Ishikawa (cell line): ENCODE measurements around the gene TOMM6.

ENCODE experiments used
- CEBPB ChIP-seq: IDR thresholded peaks from 2 replicates; pipeline ENCODE4 v1.6.1; 2012
- CREB1 ChIP-seq: IDR thresholded peaks from 2 replicates; pipeline ENCODE4 v1.6.1; 2012; ENCODE audit warnings: low read depth
- EGR1 ChIP-seq: IDR thresholded peaks from 2 replicates; pipeline ENCODE4 v1.6.1; 2012
- EP300 ChIP-seq: IDR thresholded peaks from 2 replicates; pipeline ENCODE4 v1.6.1; 2012; ENCODE audit warnings: borderline replicate concordance
- FOXM1 ChIP-seq: IDR thresholded peaks from 2 replicates; pipeline ENCODE4 v1.6.1; 2012; ENCODE audit warnings: low read depth, borderline replicate concordance
- NFIC ChIP-seq: IDR thresholded peaks from 2 replicates; pipeline ENCODE4 v1.6.1; 2012
- RAD21 ChIP-seq: IDR thresholded peaks from 2 replicates; pipeline ENCODE4 v1.6.1; 2012; ENCODE audit warnings: low read depth
- TAF1 ChIP-seq: IDR thresholded peaks from 2 replicates; pipeline ENCODE4 v1.6.1; 2012; ENCODE audit warnings: low read depth, mild to moderate bottlenecking
- TCF12 ChIP-seq: IDR thresholded peaks from 2 replicates; pipeline ENCODE4 v1.6.1; 2012; ENCODE audit warnings: low read depth
- YY1 ChIP-seq: IDR thresholded peaks from 2 replicates; pipeline ENCODE4 v1.6.1; 2012; ENCODE audit warnings: low read depth
- ZBTB7A ChIP-seq: IDR thresholded peaks from 2 replicates; pipeline ENCODE4 v1.6.1; 2012; ENCODE audit warnings: low read depth
- TF ChIP-seq, protein P1 (sequence below): IDR thresholded peaks from 2 replicates; pipeline ENCODE4 v1.6.1; 2012; ENCODE audit warnings: low read depth, mild to moderate bottlenecking
- TF ChIP-seq, protein P2 (sequence below): IDR thresholded peaks from 2 replicates; pipeline ENCODE4 v1.6.1; 2012
- TF ChIP-seq, protein P3 (sequence below): IDR thresholded peaks from 2 replicates; pipeline ENCODE4 v1.6.1; 2012

DNA sequence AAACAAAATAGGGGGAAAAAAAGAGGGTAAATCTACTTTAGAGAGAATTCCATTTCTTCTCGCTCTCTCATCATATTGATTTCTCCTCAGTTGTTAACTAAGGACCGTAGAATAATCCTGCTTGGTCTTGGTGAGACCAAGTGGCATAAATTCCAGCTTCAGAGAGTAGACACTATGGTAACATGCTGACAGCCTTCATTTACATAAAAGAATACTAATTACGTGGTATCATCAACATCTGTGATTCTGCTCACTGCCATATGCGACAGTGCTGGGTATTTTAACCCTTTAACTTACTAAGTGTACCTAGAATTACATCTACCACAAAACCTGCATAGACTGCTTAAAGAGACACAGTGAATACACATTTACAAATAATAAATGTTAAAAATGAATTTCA, 27.1 kb downstream of the TOMM6 start:
- TF ChIP-seq EP300 (no peak), YY1 (no peak), EGR1 (no peak), TAF1 (no peak), TCF12 (no peak), RAD21 (no peak), NFIC (no peak), CEBPB (no peak), CREB1 (no peak), ZBTB7A (no peak), FOXM1 (no peak)
- TF ChIP-seq, protein P1, sequence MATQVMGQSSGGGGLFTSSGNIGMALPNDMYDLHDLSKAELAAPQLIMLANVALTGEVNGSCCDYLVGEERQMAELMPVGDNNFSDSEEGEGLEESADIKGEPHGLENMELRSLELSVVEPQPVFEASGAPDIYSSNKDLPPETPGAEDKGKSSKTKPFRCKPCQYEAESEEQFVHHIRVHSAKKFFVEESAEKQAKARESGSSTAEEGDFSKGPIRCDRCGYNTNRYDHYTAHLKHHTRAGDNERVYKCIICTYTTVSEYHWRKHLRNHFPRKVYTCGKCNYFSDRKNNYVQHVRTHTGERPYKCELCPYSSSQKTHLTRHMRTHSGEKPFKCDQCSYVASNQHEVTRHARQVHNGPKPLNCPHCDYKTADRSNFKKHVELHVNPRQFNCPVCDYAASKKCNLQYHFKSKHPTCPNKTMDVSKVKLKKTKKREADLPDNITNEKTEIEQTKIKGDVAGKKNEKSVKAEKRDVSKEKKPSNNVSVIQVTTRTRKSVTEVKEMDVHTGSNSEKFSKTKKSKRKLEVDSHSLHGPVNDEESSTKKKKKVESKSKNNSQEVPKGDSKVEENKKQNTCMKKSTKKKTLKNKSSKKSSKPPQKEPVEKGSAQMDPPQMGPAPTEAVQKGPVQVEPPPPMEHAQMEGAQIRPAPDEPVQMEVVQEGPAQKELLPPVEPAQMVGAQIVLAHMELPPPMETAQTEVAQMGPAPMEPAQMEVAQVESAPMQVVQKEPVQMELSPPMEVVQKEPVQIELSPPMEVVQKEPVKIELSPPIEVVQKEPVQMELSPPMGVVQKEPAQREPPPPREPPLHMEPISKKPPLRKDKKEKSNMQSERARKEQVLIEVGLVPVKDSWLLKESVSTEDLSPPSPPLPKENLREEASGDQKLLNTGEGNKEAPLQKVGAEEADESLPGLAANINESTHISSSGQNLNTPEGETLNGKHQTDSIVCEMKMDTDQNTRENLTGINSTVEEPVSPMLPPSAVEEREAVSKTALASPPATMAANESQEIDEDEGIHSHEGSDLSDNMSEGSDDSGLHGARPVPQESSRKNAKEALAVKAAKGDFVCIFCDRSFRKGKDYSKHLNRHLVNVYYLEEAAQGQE: no peak
- TF ChIP-seq, protein P2, sequence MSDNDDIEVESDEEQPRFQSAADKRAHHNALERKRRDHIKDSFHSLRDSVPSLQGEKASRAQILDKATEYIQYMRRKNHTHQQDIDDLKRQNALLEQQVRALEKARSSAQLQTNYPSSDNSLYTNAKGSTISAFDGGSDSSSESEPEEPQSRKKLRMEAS: no peak
- TF ChIP-seq, protein P3, sequence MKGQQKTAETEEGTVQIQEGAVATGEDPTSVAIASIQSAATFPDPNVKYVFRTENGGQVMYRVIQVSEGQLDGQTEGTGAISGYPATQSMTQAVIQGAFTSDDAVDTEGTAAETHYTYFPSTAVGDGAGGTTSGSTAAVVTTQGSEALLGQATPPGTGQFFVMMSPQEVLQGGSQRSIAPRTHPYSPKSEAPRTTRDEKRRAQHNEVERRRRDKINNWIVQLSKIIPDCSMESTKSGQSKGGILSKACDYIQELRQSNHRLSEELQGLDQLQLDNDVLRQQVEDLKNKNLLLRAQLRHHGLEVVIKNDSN: no peak
